GM12892 (cell line): ENCODE data around the gene SNCG.

Source experiments
- POLR2A ChIP-seq: IDR thresholded peaks from 2 replicates; pipeline ENCODE4 v1.6.1; 2011; ENCODE audit warnings: low read depth, low read length, control low read depth
- POLR2AphosphoS5 ChIP-seq: IDR thresholded peaks from 2 replicates; pipeline ENCODE4 v1.6.1; 2011; ENCODE audit warnings: low read depth, low read length, control low read depth

GRCh38 chr10:86932674-86933073 is 25.7 kb upstream of the SNCG start:
- TF ChIP-seq POLR2AphosphoS5 (no peak), POLR2A (no peak)
